Adrenal gland (tissue), 12 donors: ENCODE measurements around the gene ASTL. TPM values are rescaled to one million over a fixed set of nuclear protein-coding genes. Genes with fewer than 3 reads are reported as not detected.

Experiments
- DNase-seq, 7 donors: peaks; one replicate each; pipeline ENCODE4 v3.0.0-alpha.2; 2019 to 2020
- H3K27ac ChIP-seq, 5 donors: fragments of 200-600 bp; sonication (generic) in 4 of 5; 1 replicate in 3 of 5; 2 replicates in 2 of 5; pipeline versions ENCODE4 v1.5.1 to v1.8.0; 2016 to 2020; ENCODE audit warnings: mild to moderate bottlenecking in 1 of 5
- H3K27me3 ChIP-seq: fragments of 200-600 bp; 2 replicates; pipeline ENCODE4 v1.8.0; 2021
- H3K36me3 ChIP-seq, 2 donors: fragments of 200-600 bp; replicated peaks in 1 of 2; 1 replicate in 1 of 2; 2 replicates in 1 of 2; pipeline versions ENCODE4 v1.5.1 to v1.8.0; 2018 to 2022
- H3K4me1 ChIP-seq, 2 donors: fragments of 200-600 bp; replicated peaks in 1 of 2; 1 replicate in 1 of 2; 2 replicates in 1 of 2; pipeline versions ENCODE4 v1.5.1 to v1.8.0; 2018 to 2021
- H3K4me3 ChIP-seq, 4 donors: fragments of 200-600 bp; sonication (generic) in 3 of 4; one replicate each; pipeline ENCODE4 v1.5.1; 2016 to 2018
- H3K9me3 ChIP-seq, 3 donors: fragments of 200-600 bp; sonication (generic) in 1 of 3; replicated peaks in 1 of 3; 1 replicate in 2 of 3; 2 replicates in 1 of 3; pipeline versions ENCODE4 v1.5.1 to v1.8.0; 2016 to 2021
- CTCF ChIP-seq, 6 experiments: fragments of 450-650 bp in 4 of 6; fragments of 200-600 bp in 2 of 6; sonication (generic) in 1 of 6; IDR thresholded peaks; 1 replicate in 5 of 6; 2 replicates in 1 of 6; pipeline versions ENCODE4 v1.5.1 to v1.8.0; 2016 to 2021; ENCODE audit warnings: antibody characterized with exemption in 6 of 6, mild to moderate bottlenecking in 2 of 6, moderate library complexity in 1 of 6
- POLR2A ChIP-seq, 2 donors: fragments of 450-650 bp; IDR thresholded peaks; one replicate each; pipeline ENCODE4 v1.6.1; 2017; ENCODE audit warnings: antibody characterized with exemption in 2 of 2, mild to moderate bottlenecking in 2 of 2, moderate library complexity in 1 of 2
- WGBS, 4 donors: extraction: QIAGEN DNeasy Blood & Tissue Kit in 2 of 4; methylation state at CpG; one replicate each; pipeline versions ENCODE4 v1.1.5 to v1.1.7; 2013 to 2017; 5-methylcytosine and 5-hydroxymethylcytosine counted together
- intact Hi-C, 2 donors: fragments of 100-400 bp; cut with DNase I; formaldehyde crosslinking; loops; one replicate each; pipeline versions ENCODE4 v1.14.1 to v1.15.0; 2022 to 2023
- polyA plus RNA-seq, 3 donors: library from polyadenylated mRNA; stranded (reverse); fragments of 200-250 nt in 2 of 3; fragments of 350-450 nt in 1 of 3; fragmentation: Illumina TruSeq in 1 of 3; extraction: RNeasy Lipid Tissue Mini Kit (QIAGEN cat#74804) in 1 of 3; gene quantifications; one replicate each; pipeline ENCODE4 v1.2.3, GENCODE V29; 2013 to 2014
- total RNA-seq, 9 donors: library from RNA; depleted of rRNA in 4 of 9; stranded (reverse); fragments of >200 nt in 4 of 9; fragments of 120-200 nt in 1 of 9; fragmentation: NEBNext Ultra II Directional in 1 of 9; extraction: Animal tissue kit (Norgen Biotek cat#: 25700) in 1 of 9; gene quantifications; one replicate each; pipeline versions ENCODE4 v1.1.0 to v1.2.4, GENCODE V29; 2013 to 2023
- donor health status: healthy with polysubstance abuse.
- donor health status: Bipolar disorder and iron deficiency.
- donor health status: DM: yes; HTN: yes; CAD: no.
- donor health status: DM: no; HTN: no; CAD: no.
- donor health status: DM: no; HTN: no; CAD: no.
- donor health status: DM: yes; HTN: yes; CAD: no.

Gene ASTL
- total and polyA plus RNA-seq, 12 donors: not detected

GRCh38 chr2:96139181-96139758, 968 bp upstream of the ASTL start:
- WGBS, 4 donors: 78 to 88% (median 82%) methylated on average over 5 to 7 of the region's 7 CpGs
- Histone ChIP-seq H3K4me1 (no peaks in the 10 kb centered on the region), H3K27me3 (no peaks in the 10 kb centered on the region), H3K27ac (no peak overlapping the region), H3K4me3 (no peak overlapping the region), H3K36me3 (no peaks in the 10 kb centered on the region), H3K9me3 (no peaks in the 10 kb centered on the region)
- no peak for DNase-seq
- intact Hi-C loops: loop anchor here (5.0 to 10.0 kb wide), 2 partner anchors 38 to 376 kb away; no protein-coding TSS in a partner anchor
- no peak for TF ChIP-seq CTCF (IDR thresholded peaks at IDR 0.05)

- no peak overlapping the region for H3K27ac ChIP-seq
- no peaks in the 10 kb centered on the region for H3K36me3 ChIP-seq
- intact Hi-C loops: loop anchor here (5.0 to 10.0 kb wide), 2 partner anchors 40 to 377 kb away; no protein-coding TSS in a partner anchor
- DNase-seq: no peak
- H3K4me1 ChIP-seq: no peaks in the 10 kb centered on the region
- TF ChIP-seq POLR2A (IDR thresholded peaks at IDR 0.05) (no peak), CTCF (IDR thresholded peaks at IDR 0.05) (no peak)
- H3K4me3 ChIP-seq: no peak overlapping the region
- no peaks in the 10 kb centered on the region for H3K9me3 ChIP-seq
- no peaks in the 10 kb centered on the region for H3K27me3 ChIP-seq
- WGBS, 4 donors: 67 to 77% (median 72%) methylated on average over 10 to 15 of the region's 15 CpGs
These were observed 752 bp downstream of the ASTL start for GRCh38 chr2:96137321-96138178.

- Histone ChIP-seq H3K4me1 (no peaks in the 10 kb centered on the region), H3K4me3 (no peak overlapping the region), H3K9me3 (no peaks in the 10 kb centered on the region), H3K27me3 (no peaks in the 10 kb centered on the region), H3K27ac (no peak overlapping the region), H3K36me3 (no peaks in the 10 kb centered on the region)
- WGBS, 4 donors: 79 to 89% (median 80%) methylated on average over 3 to 8 of the region's 8 CpGs
- intact Hi-C loops: loop anchor here (5.0 to 10.0 kb wide), 2 partner anchors 41 to 379 kb away; no protein-coding TSS in a partner anchor
- no peak for DNase-seq
- no peak for TF ChIP-seq CTCF (IDR thresholded peaks at IDR 0.05)
These were observed 2.1 kb downstream of the ASTL start for GRCh38 chr2:96136129-96136720.

GRCh38 chr2:96135621-96136020, 2.7 kb downstream of the ASTL start:
- TF ChIP-seq CTCF (IDR thresholded peaks at IDR 0.05) (no peak), POLR2A (IDR thresholded peaks at IDR 0.05) (no peak)
- 77 to 88% (median 85%) methylated on average over 3 to 5 of the region's 5 CpGs for WGBS, 4 donors

More at GRCh38 chr2:96135621-96136020, 2.7 kb downstream of the ASTL start:
- intact Hi-C loops: loop anchor here (5.0 to 10.0 kb wide), 2 partner anchors 42 to 379 kb away; no protein-coding TSS in a partner anchor
- no peak overlapping the region for H3K27ac ChIP-seq
- DNase-seq: no peak
- H3K9me3 ChIP-seq: no peaks in the 10 kb centered on the region
- no peaks in the 10 kb centered on the region for H3K36me3 ChIP-seq
- H3K4me1 ChIP-seq: no peaks in the 10 kb centered on the region
- no peak overlapping the region for H3K4me3 ChIP-seq
- H3K27me3 ChIP-seq: no peaks in the 10 kb centered on the region
